NCI-H1694 (cell line): ENCODE results near the gene TBC1D8.
A peak's percentile ranks its signal among the peaks of the same experiment; 100 is the strongest.

Experiments used
- DNase-seq: peaks from one replicate; lab custom pipeline; 2025; lab: John Stamatoyannopoulos, UW

Gene TBC1D8

DNA sequence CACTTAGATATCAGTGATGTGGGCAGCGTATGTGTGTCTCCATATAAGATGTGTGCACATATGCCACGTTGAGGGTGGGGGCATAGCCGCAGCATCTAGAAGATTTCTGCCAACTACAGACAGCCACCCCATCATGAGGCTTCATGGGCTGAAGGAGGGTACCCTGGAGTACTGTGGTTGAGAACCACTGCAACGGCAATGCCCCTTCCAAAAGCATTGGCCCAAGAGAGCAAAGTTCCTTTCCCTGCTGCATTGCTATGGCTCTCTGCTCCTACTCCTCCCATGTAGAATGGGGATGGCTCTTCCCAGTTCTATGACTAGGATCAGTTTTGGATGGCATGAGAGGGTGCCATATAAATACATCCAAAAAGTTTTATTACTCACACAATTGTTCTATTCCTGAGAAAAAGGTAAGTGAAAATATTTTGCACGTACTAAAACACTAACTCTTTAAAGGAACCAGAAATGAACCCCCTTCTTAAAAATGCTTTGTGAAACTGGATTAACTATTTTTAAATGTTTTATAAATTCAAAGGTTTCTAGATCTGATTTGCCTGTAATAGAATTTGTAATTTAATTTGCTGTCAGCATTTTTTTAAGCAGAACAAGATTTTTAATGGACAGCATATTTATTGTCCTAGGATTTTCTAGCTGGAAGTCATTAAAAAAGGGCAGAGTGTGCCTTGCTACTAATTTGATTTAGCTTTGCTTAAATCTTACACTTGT is 153.5 kb downstream of the TBC1D8 start:
- DNase-seq: no peak

DNA sequence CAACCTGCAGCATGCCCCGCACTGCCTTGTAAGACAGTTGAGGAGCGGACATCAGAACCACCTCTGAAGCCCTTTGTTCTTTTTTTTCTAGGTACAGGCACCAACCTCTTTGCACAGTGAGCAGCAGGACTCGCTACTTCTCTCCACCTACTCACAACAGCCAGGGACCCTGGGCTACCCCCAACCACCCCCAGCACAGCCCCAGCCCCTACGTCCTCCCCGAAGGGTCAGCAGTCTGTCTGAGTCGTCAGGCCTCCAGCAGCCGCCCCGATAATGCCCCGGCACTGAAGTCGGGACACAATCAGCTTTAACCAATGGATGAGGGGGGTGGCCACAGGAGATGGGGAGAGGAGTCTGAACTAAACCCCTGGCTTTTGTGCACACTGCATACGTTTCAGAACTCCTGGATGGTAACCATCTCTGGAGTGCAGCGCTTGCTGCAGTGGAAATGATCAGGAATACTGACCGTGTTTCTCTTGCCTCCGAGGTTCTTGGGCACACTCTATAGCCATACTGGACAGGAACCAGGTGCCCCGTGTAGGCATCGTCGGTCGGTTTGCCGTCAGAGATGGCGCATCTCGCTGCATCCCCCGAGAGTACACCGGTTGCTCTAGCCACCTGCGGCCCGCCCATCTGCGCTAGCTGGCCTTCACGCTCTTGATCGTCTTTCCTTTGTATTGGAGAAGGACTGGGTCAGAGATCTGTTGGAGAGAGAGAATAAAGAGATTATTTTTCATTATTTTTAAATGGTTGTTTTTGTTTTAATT is 155.7 kb downstream of the TBC1D8 start:
- no peak for DNase-seq

DNA sequence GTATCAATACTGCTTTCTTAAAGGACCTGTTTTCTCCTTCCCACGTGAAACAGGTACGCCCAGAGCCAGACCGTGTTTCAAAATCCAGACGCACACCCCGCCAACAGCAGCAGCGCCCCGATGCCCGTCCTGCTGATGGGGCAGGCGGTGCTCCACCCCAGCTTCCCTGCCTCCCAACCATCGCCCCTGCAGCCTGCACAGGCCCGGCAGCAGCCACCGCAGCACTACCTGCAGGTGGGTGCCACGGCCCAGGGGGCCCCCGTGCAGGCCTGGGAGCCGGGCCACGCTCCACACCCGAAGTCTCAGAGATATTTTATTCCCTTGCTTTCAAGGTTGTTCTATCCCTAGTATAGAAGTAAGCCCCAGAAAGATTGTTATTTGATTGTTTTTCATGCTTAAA is 157.9 kb downstream of the TBC1D8 start:
- no peak for DNase-seq

DNA sequence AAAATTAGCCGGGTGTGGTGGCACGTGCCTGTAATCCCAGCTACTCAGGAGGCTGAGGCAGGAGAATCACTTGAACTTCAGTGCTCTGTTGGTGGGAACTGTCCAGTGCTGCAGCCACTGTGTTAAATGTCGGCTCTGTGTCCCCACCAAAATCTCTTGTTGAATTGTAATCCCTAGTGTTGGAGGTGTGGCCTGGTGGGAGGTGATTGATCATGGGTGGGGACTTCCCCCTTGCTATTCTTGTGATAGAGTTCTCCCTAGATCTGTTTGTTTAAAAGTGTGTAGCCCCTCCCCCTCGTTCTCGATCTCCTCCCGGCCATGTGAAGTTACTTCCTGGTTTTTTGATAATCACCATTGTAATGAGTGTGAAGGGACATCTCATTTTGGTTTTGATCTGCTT is 158.9 kb downstream of the TBC1D8 start:
- no peak for DNase-seq

DNA sequence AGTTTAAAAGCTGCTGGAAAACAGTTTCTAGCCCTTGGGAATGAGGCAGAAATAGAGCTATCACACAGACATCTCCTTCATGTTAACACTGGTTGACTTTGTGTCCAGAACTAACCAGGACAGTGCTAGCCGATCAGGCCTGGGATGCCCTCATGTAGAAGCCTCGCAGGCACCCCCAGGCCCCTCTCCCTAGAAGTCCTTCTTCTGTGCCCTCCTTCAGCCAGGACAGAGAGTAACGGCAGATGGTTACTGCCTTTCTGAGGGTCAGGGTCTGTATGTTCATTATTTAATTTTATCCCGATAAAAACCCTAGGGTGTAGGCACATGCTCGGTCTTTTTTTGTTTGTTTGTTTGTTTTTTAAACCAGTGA is 159.8 kb downstream of the TBC1D8 start:
- DNase-seq: no peak

DNA sequence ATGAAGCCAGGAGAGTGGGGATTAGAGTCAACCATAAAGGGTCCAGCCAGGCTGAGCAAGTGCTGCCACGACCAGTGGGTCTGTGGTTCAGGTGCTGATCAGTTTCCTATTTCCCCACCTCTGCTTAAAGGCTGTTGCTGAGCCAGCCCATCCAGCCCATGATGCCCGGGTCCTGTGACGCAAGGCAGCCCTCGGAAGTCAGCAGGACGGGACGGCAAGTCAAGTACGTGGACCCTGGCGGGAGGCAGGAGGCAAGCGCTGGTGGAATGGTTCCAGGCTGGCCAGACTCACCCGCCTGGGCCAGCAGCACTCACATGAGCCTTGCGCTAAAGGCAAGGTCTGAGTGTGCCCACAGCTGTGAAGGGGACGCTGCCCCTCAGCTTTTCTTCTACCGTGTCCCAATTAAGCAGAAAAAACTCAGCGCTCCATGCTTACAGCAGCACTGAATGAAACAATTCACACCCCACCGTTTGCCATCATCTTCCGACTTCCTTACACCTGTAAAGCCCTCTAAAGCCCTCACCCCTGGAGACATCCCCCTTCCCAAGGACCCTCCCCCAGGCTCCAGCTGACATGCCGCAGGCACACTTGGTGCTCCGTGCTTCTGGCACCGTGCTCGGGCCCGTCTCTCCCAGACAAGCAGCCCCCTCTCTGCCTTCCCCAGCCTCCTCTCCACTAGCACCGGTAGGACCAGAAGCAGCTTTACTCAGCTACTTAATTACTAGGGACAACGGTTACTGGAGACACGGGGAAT is 160.4 kb downstream of the TBC1D8 start:
- DNase-seq: no peak

DNA sequence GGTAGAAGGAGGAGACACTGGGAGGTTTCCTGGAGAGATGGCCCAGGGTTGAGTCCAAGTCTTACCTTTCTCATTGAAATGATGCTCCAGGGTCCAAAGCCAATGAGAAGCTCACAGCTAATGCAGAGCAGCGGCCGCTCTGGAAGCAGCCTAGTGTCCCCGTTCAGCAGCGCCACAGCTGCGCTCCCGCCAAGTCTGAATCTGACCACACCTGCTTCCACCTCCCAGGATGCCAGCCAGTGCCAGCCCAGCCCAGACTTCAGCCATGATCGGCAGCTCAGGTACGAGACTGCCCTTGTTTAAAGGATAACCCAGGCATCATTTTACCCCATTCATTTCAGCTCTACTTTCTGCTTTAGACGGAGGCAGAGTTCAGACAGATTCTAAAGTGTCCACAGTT is 161.0 kb downstream of the TBC1D8 start:
- no peak for DNase-seq

DNA sequence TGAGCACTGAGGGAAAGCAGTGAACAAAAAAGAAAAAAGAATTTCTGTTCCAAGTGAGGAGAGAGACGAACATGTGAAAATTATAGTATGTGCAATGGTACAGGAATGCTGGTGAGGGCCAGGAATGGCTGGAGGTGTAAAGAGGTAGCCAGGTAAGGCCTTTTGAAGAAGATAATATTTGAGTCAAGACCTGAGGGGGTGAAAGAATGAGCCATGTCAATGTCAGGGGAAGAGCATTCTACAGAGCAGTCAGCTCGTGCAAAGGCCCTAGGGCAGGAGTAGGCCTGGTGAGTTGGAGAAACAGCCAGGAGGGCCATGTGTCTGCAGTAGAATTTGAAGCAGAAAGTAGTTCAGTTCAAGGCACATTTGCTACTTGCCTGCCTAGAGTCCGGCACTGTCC is 161.5 kb downstream of the TBC1D8 start:
- no peak for DNase-seq

DNA sequence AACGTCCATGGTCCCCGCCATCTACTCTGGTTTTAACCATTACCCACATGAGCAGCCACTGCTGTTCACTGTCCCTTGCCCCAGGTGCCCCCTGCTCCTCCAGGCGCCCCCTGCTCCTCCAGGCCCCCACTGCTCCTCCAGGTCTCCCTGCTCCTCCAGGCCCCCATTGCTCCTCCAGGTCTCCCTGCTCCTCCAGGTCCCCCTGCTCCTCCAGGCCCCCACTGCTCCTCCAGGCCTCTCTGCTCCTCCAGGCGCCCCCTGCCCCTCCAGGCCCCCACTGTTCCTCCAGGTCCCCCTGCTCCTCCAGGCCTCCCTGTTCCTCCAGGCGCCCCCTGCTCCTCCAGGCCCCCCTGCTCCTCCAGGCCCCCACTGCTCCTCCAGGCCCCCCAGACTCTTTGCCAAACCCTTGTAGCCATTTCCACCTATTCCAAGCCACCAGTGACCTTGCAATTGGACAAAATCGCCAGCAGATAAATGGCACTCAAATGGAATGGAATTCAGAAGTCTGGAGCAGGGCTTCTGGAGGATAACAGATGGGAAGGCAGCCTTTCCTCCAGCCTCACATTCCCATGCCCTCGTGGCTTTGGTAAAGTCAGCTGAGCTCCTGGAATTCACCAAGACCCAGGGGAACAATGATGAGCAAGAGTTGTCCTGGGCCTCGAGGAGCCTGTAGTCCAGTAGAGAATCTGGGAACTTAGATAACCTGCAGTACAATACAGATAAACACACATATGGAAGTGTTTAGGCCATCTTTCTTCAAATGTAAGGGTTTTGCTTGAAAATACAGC is 162.4 kb downstream of the TBC1D8 start:
- no peak for DNase-seq

DNA sequence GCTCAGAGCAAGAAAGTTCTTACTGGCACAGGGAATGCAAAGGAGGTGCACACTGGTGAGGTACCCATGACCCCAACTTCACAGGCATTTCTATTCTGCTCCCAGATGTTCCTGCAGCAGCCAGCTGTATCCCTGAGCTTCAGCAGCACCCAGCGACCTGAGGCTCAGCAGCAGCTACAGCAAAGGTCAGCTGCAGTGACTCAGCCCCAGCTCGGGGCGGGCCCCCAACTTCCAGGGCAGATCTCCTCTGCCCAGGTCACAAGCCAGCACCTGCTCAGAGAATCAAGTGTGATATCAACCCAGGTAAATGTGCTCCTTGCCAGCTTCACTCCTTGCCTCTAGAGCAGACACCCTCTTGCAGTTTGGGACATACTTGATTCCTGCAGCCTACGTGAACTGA is 163.2 kb downstream of the TBC1D8 start:
- no peak for DNase-seq

DNA sequence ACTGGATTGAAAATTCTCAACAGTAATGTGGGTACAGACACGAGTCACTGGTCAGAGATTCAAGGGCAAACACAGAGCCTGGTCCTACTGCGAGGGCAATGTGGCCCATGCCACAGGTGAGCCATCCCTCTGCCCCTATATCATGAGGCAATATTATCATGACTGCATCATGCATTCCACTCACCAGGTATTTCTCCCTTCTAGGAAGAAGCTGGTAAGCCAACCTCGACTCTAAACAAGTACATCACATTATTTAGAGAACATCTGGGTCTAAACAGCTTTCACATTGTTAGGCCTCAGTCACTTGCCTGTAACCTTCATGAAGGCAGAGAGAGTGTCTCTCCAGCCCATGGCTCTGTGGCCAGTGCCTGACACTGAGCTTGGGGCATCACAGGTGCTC is 163.6 kb downstream of the TBC1D8 start:
- no peak for DNase-seq

DNA sequence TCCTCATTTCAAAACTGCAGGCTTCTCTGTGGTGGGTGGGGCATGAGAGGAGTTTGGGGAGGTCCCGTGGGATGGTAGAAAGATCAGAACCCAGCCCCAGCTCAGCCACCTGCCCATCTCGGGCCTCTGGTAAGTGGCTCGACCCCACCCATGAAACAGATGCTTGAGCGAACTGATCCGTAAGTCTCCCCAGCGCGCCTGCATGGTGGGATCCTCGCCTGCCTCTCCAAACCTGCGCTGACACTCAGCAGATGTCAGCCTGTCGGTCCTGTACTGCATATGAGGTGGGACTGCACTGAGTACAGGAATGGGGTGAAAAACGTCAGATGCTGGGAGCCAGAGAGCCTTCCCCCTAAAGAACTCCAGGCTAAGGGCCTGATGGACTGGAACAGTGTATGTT is 165.0 kb downstream of the TBC1D8 start:
- DNase-seq: no peak

DNA sequence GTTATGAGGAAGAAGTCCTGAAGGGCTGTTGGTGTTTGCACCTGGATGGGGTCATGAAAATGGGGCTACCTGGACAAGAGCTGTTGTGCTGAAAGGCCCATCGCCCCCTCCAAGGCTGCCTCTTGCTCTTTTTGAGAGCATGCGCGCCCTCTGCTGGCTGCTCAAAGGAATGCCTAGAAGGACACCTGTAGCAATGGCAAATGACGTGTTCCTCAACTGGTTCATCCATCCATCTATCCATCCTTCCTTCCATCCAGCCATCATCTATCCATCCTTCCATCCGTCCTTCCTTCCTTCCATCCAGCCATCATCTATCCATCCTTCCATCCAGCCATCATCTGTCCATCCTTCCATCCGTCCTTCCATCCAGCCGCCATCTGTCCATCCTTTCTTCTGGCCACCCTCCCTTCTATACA is 166.3 kb downstream of the TBC1D8 start:
- DNase-seq: peak; percentile 44

DNA sequence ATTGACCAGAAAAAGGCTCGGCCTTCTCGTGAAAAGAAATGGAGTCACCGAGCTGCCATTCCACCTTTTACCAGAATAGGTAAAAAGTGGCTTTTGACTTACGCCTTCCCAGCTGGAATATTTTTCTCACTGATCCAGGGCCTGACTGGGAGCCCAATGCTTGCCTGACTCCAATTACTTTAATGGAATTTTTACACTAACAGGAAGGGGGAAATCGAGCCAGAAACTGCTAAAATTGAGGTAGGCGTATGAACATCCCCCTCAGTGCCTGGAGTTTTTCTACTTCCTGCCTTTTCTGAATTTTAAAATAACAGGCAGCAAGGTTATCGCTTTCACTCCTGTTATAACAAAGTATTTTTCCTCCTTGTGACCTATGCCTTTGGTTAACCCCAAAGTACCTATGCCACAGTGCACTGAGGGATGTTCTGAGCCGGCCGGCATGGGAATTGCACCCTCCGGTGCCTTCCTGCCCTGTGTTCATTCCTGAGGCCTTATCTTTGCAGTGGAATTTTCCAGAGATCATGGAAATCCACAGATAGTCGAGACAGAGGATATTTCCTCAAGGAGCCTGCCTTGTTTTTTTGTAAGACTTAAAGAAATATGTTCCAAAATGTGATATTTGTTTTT is 167.4 kb downstream of the TBC1D8 start:
- no peak for DNase-seq

DNA sequence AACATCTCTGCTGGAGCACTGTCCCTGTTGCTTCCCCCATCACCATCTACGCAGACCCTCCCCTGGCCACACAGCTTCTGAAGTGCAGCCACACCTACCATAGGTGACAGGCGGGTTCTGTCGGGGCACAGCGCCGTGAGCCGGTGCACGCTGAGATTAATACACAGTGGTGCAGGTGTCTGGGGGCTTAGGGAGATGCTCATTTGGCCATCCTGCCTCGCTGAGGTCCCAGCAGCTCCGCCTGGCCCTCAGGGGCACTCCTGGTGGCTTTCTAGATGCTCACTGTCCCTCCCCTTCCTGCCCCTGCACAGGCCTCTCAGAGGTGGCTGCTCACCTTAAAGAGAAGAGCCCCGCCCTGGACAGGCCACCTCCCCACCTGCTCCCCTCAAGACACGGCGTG is 168.0 kb downstream of the TBC1D8 start:
- DNase-seq: no peak

DNA sequence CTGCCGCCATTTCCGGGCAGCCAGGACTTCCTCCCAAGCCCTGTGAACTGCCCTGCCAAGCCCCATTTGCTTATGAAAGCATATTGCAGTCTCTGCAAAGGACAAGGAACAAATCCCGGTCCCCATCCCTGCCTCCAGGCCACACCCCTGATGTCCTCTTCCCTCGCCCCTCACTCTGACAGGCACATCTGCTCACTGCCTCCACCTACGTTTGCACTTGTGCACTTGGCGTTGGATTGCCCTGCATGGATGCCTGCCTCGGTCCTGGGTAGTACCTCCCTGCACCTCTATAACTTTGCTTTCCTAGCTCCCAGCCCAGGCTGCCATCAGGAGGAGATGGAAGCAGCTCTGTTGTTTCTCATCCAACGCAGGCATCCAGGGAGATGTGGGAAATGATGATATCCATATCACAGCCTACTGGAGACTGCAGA is 168.7 kb downstream of the TBC1D8 start:
- no peak for DNase-seq

DNA sequence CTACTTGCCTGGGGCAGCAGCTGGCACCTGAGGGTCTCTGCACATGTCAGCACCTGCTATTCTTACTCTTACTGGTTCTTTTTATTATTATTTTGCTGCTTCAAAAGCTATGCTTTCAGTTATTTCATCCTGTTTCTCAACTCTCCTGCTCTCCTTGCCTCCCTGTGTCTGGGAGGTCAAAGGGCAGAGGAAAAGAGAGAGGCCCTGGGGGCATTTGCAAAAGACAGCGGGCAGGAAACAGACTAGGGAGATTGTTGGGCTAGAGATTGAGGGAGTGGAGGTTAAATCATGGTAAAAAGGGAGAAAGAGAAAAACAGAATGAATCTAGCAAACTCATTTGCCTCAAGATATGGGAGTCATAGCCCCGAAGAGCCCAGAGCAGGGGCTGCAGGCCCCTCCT is 170.2 kb downstream of the TBC1D8 start:
- DNase-seq: no peak

DNA sequence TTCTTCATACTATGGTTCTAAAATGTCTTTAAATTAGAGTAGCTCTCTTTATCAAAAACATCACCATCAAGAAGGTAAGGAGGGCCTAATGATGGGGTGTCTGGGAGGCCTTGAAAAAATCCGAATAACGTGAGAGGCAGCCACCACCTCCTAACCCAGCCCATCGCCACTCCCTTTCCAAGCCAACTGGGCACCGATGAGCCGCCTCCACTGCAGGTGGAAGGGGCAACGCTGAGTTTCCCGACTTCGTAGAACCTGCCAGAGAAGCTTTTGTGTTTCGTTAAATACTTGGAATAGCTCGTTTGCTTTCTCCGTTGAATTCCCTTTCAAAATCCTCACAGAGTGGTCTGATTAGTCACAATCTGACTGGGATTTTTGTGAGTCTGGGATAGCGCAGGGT is 171.1 kb downstream of the TBC1D8 start:
- no peak for DNase-seq

DNA sequence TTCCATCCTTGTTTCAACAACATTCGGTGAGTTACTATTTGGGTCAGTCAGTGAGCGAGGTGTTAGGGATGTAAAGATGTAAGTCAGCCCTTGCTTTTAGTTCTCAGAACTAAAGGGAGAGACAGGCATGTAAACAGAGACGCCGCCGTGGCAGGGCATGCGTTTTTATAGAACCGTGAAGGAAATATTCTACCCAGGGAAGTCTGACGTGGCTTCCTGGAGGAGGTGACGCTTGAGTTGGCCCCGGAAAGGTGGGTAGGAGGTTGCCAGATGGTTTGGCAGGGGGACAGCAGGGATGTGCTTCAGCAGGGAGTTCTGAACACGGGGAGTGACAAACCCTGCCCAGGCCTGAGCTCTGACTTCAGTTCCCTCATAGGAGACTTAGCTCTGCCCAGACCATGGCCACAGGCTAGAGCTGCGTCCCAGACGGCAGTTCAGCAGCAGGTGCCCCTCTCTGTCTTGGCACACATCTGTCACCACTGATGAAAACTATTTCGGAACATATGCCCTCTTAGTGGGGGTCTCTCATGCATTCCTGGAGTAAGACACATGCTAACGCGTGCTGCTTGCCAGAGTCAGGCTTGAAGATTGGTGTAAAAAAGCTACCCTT is 172.5 kb downstream of the TBC1D8 start:
- no peak for DNase-seq

DNA sequence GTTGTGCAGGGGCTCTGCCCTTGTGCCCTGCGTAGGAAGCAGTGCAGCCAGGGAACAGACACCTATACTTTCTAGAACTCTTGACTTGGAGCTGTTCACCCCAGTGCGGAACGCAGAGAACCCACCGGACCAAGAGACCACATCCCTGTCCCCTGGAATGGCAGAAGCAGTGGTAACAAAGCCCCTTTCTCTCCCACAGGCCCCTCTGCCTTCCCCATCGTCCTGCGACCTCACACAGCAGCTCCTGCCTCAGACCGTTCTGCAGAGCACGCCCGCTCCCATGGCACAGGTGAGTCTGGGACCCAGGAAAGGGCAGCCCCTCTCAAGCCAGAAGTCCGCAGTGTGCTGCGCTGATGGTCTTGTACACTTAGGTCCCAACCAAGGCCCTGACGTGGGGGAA is 173.7 kb downstream of the TBC1D8 start:
- no peak for DNase-seq

DNA sequence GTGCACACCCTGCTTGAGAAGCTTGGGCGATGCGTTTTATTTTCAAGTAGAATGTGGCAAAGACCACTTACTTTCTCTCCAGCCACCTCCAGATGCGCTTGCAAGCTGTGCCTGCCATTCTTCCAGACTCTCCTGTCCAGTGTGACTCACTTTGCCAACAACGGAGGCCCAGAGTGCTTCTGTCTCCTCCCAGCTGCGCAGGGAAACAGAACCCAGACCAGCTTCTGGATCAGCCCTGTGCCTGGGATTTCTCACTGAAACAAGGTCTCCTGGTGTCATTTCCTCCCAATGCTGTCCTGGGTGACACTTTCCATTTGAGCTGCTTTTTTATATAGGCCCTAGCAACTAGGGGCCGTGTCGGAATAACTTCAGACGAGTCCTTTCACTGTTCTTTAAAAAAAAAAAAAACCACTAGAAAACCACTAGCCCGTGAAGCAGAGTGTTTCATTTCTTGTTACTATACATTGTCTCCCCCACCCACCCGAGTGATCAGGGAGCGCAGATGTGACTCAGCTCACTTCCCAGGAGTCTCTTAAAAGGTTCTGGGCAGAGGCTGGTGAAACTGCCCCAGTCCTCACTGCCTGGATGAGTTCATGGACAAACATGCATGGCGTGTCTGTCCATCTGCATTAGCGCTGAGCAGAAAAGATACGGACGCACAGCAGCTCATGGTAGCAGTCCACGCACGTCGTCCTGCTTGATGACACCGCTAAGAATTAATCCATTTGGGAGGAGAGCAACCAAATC is 174.4 kb downstream of the TBC1D8 start:
- no peak for DNase-seq
